K562 (cell line): ENCODE data around the gene PRKCB. TPM values are rescaled to one million over a fixed set of nuclear protein-coding genes. Genes with fewer than 3 reads are reported as not detected.

Source experiments
- DMBX1 ChIP-seq: fragments of 250-450 bp; sonication (Bioruptor Pico); IDR thresholded peaks from 2 replicates; pipeline ENCODE4 v1.8.0; 2022; ENCODE audit warnings: inconsistent platforms, mild to moderate bottlenecking, moderate library complexity, borderline replicate concordance
- FOXM1 ChIP-seq, 2 experiments: fragments of 450-650 bp in 1 of 2; sonication (generic) in 1 of 2; formaldehyde crosslinking in 1 of 2; IDR thresholded peaks; 2 replicates each; pipeline versions ENCODE4 v1.6.1 to v1.9.0; 2017 to 2022; ENCODE audit warnings: low read depth in 2 of 2, mild to moderate bottlenecking in 2 of 2, missing genetic modification reagents in 1 of 2, moderate library complexity in 1 of 2
- HNRNPL ChIP-seq: fragments of 200-400 bp; formaldehyde crosslinking; IDR thresholded peaks from 2 replicates; pipeline ENCODE4 v1.6.1; 2017; ENCODE audit warnings: low read depth, mild to moderate bottlenecking, low read length
- JUNB ChIP-seq: fragments of 450-650 bp; formaldehyde crosslinking; conservative IDR thresholded peaks from 2 replicates; pipeline ENCODE4 v1.4.0; 2020; ENCODE audit warnings: mild to moderate bottlenecking
- NR2C1 ChIP-seq, 2 experiments: fragments of 450-650 bp; IDR thresholded peaks; 2 replicates each; pipeline ENCODE4 v1.6.1; 2017; ENCODE audit warnings: mild to moderate bottlenecking in 2 of 2, antibody characterized with exemption in 1 of 2, inconsistent platforms in 1 of 2, missing compliant biosample characterization in 1 of 2, missing genetic modification characterization in 1 of 2
- SAFB2 ChIP-seq: fragments of 200-400 bp; formaldehyde crosslinking; IDR thresholded peaks from 2 replicates; pipeline ENCODE4 v1.6.1; 2018; ENCODE audit warnings: borderline replicate concordance, low read length, low read depth, moderate library complexity; ENCODE audit not compliant: severe bottlenecking
- SP1 ChIP-seq: sonication (generic); formaldehyde crosslinking; IDR thresholded peaks from 2 replicates; pipeline ENCODE4 v1.8.1; 2022; ENCODE audit warnings: mild to moderate bottlenecking, missing genetic modification reagents
- STAT5A ChIP-seq: IDR thresholded peaks from 2 replicates; pipeline ENCODE4 v1.6.1; 2012; ENCODE audit warnings: low read length, inconsistent platforms, borderline replicate concordance
- YY1 ChIP-seq, 3 experiments: IDR thresholded peaks; 2 replicates each; pipeline ENCODE4 v1.6.1; 2011; ENCODE audit warnings: low read length in 2 of 3, mild to moderate bottlenecking in 2 of 3, moderate library complexity in 2 of 3, borderline replicate concordance in 1 of 3, control low read depth in 1 of 3, low read depth in 1 of 3; ENCODE audit not compliant: insufficient read depth in 3 of 3, insufficient replicate concordance in 2 of 3, control insufficient read depth in 1 of 3, insufficient read length in 1 of 3; ENCODE audit errors: extremely low read depth in 1 of 3
- ZNF175 ChIP-seq: fragments of 200-800 bp; sonication (Bioruptor generic); IDR thresholded peaks from 2 replicates; pipeline ENCODE4 v1.6.1; 2016; ENCODE audit warnings: low read depth, mild to moderate bottlenecking, missing genetic modification characterization, missing compliant biosample characterization
- ZNF311 ChIP-seq: fragments of 250-450 bp; sonication (Bioruptor Pico); IDR thresholded peaks from 2 replicates; pipeline ENCODE4 v1.4.0; 2020; ENCODE audit warnings: mild to moderate bottlenecking, moderate library complexity
- ZNF395 ChIP-seq: fragments of 200-800 bp; sonication (Bioruptor generic); IDR thresholded peaks from 2 replicates; pipeline ENCODE4 v1.6.1; 2017; ENCODE audit warnings: missing genetic modification characterization, missing compliant biosample characterization
- ZNF766 ChIP-seq: fragments of 200-800 bp; sonication (Bioruptor generic); conservative IDR thresholded peaks from 2 replicates; pipeline ENCODE4 v1.6.1; 2016; ENCODE audit warnings: missing genetic modification characterization, missing compliant biosample characterization
- polyA plus RNA-seq, 8 experiments: library from polyadenylated mRNA; depleted of rRNA in 4 of 8; stranded (reverse) in 5 of 8; unstranded in 3 of 8; fragments of >200 nt; fragmentation: Nextera tagmentation in 2 of 8; fragmentation: Illumina TruSeq in 1 of 8; extraction: Ambion mirVana in 2 of 8; extraction: Trizol in 1 of 8; gene quantifications; 2 replicates each; pipeline versions ENCODE4 v1.2.1 to v1.2.3, GENCODE V29; 2011 to 2014; ENCODE audit warnings: inconsistent platforms in 1 of 8, missing spikeins in 1 of 8
- total RNA-seq, 7 experiments: library from RNA; depleted of rRNA in 6 of 7; stranded (reverse); fragments of >200 nt in 6 of 7; fragmentation: Illumina TruSeq in 2 of 7; extraction: Trizol in 2 of 7; gene quantifications; 2 replicates each; pipeline versions ENCODE4 v1.2.1 to v1.2.3, GENCODE V29; 2011 to 2021; ENCODE audit warnings: low replicate concordance in 1 of 7

Gene PRKCB
- total and polyA plus RNA-seq, 9 of the 15 experiments (the other 6 are each of a cell fraction or from before 2014, with no cell fraction given): 49.9 to 276 (median 148) TPM

DNA sequence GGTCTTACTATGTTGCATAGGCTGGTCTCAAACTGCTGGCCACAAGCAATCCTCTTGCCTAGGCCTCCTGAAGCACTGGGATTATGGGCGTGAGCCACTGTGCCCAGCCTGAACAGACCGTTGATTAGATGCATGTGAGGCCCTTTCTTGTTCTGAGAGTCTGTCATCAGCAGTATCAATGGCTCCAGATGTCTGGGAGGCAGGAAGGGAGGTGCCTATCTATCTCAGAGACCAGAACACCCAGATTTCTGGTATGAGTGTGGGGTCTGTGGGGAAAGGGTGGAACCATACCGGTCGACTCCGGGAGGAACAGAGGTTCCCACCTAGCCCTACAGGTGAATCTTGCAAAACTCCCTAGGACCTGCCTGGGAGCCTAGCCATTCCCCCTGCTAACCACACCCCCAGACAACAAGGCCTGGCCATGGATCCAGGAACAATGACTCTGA lies 71.7 kb downstream of the PRKCB start (continued):
- peak; percentile 74 for TF ChIP-seq ZNF395 (CRISPR knock-in tag)
- TF ChIP-seq STAT5A: peak; percentile 77
- TF ChIP-seq HNRNPL: 0 out of 2 replicates have a peak, but pooled peaks have one; percentile 14
- peak in 1 of 3 experiments; percentile 36 for TF ChIP-seq YY1 (IDR thresholded peaks at IDR 0.05; ENCODE audit: borderline replicate concordance in 1 of 3, control insufficient read depth in 1 of 3, extremely low read depth in 1 of 3, insufficient read depth in 3 of 3, insufficient read length in 1 of 3, insufficient replicate concordance in 2 of 3, low read depth in 1 of 3, low read length in 2 of 3)
- TF ChIP-seq JUNB (CRISPR knock-in tag): no peak
- peak; percentile 87; the same call in 1 of the 2 replicates for TF ChIP-seq DMBX1
- TF ChIP-seq ZNF311: no peak; the same call in 1 of the 2 replicates
- TF ChIP-seq SP1 (CRISPR knock-in tag): no peak
- TF ChIP-seq FOXM1 (IDR thresholded peaks at IDR 0.05; ENCODE audit: low read depth): peak; percentile 63; the same call in 1 of the 2 replicates
- no peak for TF ChIP-seq FOXM1 (CRISPR knock-in tag; IDR thresholded peaks at IDR 0.05; ENCODE audit: low read depth)
- TF ChIP-seq NR2C1 (IDR thresholded peaks at IDR 0.05): no peak
- TF ChIP-seq NR2C1 (tag; IDR thresholded peaks at IDR 0.05): 0 out of 2 replicates have a peak, but pooled peaks have one; percentile 31
- TF ChIP-seq ZNF175: peak; percentile 84; the same call in 1 of the 2 replicates
- TF ChIP-seq SAFB2: no peak
- TF ChIP-seq ZNF766: peak; percentile 63; the same call in 1 of the 2 replicates
- TF ChIP-seq, all 486 proteins: peak for 106
